GM19193 (cell line): ENCODE results near the gene ST3GAL5.

ENCODE experiments used
- POLR2A ChIP-seq: IDR thresholded peaks from 4 replicates; pipeline ENCODE4 v1.6.1; 2011; ENCODE audit not compliant: insufficient read depth, insufficient read length; ENCODE audit errors: extremely low read depth

ST3GAL5 gene

DNA sequence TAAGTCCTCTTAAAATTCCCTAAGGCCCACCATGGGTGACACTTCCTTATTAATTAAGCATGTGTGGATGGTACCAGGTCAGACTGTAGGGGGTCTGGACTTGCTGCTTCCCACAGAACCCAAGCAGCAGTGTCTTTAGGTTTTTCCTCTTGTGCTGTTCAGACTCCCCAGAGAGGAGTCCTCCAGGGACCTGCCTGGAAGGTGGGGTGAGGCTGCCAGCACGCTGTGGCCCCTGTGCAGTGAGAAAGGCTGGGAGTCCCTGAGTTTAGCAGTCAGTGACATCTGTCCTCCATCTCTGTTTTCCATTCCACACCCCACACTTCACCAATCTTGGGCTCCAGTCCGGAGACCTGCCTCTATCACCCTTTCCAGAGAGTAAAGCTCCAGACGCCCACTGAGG is 18.0 kb upstream of the ST3GAL5 start:
- TF ChIP-seq POLR2A = no peak

DNA sequence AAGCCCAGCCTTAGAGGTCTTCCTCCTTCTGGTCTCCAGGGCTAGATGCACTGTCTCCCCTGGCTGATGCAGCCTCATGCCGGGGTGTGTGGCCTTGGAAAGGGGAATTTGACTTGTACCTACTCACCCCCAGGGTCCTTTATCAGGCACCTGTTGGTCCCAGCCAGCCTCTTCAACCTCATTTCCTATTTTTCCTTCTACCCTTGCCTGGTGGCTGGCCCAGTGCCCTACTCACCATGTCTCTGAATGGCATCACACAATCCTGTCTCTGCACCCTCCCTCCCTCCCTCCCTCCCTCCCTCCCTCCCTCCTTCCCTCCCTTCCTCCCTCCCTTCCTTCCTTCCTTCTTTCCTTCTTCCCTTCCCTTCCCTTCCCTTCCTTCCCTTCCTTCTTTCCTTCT is 17.1 kb upstream of the ST3GAL5 start:
- no peak for TF ChIP-seq POLR2A

DNA sequence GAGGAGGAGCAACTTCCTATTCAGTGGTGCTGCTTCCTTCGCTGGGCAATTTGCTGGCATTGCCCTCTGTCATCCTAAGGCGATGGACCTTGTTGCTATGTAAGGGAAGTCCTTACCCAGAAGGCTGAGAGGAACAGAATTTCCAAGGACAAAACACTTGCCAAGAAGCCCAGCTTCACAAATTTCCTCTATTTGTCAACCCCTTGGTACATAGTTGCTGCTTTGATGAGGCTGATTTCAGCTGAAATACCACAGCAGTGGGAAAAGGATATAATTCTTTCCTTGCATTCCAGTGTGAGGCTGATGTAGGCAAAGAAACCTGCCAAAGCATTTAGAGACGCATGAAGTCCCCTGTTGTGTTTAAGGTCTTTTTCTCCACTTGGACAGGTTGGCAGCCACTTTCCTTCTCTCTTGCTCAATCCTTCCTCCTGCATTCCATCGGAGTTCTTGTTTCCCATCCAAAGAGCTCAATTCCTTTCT is 16.4 kb upstream of the ST3GAL5 start:
- TF ChIP-seq POLR2A = no peak

DNA sequence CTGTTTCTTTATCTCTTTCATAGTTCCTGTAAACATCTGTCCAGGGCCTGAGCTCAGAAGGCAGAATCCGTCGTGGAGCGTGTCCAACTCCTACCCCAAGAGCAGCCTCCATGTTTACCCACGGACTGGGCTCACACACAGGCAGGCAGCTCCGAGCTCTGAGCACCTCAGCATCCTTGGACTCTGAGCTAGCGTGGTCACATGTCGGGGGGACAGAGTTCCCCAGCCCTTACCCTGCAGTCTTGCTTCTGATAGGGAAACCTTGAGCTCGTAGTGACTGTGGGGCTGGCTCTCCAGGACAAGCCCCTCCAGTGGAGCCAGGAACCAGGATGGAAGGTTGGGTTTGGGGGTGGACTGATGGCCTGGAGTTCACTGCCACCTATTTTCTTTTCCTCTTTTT is 15.1 kb upstream of the ST3GAL5 start:
- TF ChIP-seq POLR2A = no peak

DNA sequence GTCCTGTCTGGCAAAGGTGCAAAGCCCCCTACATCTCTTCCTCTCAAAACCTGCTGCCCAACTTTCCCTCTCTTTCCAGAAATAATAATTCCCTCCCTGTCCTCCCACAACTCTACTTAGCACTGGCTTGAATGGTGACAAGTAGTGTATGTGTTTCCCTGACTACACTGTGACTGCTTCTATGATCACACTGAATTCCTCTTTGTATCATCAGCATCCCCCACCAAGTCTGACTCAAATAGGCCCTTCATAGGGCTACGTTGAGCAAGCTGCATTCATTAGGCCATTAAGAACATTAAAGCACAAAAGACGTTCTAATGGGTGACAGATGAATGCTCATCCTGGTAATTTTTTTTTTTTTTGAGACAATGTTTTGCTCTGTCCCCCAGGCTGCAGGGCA is 13.7 kb upstream of the ST3GAL5 start:
- no peak for TF ChIP-seq POLR2A

DNA sequence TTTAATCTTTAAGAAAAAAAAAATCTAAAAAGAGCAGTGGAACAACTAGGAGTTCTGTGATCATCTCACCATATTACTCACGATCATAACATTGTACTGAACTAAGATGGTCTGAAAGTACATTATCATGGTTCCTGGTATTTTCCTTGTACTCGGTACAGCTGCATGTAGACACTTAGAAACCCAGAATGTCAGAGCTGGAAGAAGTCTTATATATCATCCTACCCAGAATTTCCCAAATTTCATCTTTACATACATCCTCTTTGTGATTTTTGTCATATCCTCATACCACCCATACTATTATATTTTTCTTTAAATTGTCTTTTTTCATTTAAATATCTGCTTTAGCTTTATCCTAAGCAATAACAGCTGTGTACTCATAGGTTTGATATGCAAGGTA is 12.4 kb upstream of the ST3GAL5 start:
- no peak for TF ChIP-seq POLR2A

DNA sequence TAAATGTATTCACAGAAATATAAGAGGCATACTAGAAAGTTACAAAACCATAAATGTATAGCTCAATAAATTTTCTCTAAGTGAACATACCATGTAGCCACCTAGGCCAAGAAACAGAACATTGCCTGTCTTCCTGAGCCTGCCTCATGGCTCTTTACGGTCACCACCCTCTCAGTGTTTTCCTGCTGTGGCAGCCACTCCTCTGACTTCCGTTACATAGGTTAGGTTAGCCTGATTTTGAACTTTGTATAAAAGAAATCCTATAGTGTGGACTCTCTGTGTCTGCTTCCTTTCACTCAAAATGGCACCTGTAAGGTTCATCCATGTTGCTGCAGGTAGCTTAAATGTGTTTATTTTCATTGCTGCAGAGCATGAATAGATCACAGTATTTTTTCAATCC is 11.6 kb upstream of the ST3GAL5 start:
- no peak for TF ChIP-seq POLR2A

DNA sequence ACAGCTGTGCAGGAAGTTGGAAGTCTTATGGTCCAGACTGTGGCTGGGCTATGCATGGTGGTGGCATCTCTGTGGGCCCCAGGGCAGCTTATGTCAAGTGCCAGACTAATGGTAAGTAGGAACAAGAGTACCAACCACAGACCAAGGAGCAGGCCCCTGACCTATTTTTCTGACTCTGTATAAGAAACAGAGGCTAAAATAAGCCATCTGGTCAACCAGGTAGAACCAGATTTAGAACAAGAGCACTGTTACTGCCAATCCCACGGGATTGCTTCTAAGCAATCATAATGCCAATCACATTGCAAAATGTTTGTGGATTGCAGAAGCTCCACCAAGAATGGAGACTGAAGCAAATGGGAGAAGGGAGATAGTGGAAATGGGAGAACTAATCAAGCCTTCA is 11.1 kb upstream of the ST3GAL5 start:
- TF ChIP-seq POLR2A = no peak

DNA sequence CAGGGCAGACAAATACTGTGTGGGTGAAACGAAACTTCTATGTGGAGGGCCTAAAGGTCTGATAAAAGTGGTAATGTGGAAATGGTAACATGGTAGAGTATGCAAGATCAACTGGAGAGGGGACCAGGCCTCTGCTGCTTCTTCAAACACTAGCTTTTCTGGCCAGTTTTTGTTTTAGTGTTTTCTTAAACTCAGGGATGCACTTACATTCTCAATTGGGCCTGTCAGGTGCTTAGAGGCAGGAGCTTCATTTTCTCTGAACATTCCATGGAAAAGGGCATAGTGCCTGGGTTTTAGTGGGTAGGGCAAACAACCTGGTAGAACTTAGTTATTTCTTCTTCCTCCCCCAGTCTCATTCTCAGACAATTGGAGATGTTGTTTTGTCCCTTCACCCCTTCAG is 10.5 kb upstream of the ST3GAL5 start:
- no peak for TF ChIP-seq POLR2A

DNA sequence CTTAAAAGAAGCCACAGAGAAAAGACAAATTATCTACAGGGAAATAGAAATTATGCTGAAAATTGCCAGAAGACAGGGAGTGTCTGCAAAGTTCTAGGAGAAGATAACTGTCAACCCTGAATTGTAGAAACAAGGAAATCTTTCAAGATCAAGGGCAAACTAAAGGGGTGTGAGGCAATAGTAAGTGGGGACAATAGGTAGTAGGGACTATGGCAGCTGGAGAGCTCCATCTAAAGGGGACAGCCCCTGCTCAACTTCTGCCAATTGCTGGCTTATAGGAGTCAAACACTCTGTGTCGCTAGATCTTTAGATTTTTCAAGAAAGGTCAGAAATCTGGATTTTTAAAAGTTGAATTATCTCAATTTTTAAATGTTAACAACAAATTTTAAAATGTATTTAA is 10.1 kb upstream of the ST3GAL5 start:
- TF ChIP-seq POLR2A = no peak

DNA sequence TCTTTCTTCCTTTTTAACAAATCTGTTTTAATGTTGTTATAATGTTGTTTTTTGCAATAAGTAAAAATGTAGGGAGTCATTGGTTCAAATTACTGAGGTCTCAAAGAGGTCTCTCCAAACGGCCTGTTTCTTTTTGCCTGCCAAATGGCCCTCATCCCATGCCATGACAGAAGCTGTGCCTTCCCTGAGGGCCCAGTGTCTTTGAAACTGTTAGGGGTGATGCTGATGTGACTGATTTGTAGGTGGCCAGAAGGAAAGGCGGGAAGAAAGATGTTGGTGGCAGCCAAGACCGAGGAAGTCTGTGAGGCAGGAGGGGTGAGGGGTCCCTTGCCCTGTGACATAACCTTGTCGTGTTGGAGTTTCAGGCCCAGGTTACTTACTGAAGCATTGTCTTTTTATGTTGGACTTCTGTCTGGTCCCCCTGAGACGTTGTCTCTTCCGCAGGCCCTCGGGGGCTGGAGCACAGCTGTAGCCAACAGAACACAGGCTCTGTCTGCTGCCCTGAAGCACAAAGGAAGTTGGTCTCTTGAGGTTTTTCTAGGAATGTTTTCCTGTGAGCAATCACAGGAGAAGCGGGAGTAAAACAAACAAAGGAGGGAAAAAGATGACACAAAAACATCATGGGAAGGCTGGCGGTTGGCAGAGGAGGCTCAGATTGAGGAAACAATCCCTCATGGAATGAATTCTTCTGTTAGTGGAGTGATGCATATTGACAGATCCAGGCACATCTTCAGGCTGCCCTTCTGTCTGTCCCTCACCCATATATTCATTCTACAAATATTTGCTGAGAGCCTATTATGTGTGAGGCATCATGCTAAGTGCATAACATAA is 4.9 kb upstream of the ST3GAL5 start:
- no peak for TF ChIP-seq POLR2A

DNA sequence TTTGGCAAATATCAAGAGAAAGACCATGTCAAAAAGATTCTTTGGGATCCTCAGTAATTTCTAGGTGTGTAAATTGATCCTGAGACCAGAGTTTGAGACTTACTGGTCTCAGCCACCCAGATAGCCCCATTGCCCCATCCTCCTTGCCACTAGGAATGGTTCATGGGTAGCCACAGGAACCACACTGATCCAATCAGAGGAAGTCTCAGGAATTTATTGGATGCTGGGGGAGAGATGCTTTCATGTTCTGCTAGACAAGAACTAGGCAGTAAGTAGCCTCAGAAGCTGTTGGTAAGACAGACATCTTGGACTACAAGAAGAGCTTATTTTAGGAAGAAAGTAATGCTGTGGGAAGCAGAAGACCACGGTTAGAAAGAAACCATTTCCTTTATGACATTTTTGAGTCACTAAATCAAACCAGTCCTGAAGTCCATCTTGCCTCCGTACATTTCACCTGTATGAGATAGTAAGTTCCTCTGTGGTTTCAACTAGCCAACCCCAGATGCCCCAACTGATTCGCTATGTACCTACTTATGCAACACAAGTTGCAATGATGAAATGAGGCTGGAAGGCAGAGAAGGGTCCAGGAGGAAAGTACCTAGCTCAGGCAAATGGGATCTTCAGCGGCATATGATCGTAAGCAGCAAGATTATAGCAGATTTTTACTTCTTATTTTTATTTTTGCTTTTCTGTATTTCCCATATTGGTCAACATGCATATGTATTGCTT is 3.6 kb upstream of the ST3GAL5 start:
- no peak for TF ChIP-seq POLR2A

DNA sequence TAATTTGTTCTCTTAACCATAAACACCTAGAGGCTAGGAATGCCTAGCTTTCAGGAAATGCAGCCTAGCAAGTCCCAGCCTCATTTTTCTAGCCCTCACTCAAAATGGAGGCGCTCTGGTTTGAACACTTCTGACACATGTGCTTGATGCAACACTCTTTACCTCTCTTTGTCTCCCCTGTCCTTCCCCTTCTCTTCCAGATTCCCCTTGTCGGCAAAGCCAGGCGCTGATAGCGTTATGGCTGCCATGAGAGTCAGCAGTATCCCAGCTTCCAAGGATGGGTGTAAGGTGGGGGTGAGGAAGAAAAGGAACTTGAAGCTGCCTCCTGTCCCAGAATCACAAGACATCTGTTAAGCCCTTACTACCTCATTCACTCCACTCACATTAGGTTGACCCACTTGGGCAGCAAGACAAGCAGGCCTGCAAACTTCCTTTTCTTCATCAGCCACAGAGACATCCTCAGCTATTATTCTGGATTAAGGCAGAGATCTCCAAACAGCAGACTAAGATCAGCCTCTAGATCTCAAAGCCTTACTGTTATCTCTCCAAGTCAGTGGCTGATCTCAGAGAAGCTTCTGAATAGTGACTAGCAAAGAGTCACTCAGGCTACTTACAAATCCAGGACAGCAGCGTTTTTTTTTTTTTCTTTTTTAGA is 1.9 kb upstream of the ST3GAL5 start:
- no peak for TF ChIP-seq POLR2A

DNA sequence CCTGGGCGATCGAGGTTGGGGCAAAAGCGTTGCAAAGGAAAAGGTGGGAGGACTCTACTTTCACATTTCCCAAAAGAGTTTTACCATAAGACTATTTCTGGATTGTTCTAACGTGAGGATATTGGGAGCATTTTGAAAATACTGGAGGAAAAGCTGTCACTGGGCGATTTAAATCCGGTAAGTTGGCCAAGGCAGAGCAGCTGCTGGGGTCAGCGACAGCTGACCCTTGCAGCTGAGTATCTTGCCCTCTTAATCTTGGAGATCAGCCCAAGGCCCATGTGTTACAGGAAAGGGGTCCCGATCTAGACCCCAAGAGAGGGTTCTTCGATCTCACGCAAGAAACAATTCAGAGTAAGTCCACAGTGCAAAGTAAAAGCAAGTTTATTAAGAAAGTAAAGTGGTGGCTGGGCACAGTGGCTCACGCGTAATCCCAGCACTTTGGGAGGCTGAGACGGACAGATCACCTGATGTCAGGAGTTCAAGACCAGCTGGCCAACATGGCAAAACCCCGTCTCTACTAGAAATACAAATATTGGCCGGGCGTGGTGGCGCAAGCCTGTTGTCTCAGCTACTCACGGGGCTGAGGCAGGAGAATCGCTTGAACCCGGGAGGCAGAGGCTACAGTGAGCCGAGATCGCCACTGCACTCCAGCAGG is 964 bp upstream of the ST3GAL5 start:
- TF ChIP-seq POLR2A = no peak
